ENCODE data around the gene GCK.
A peak's percentile ranks its signal among the peaks of the same experiment; 100 is the strongest.

GCK gene
- 0 to 0.25 (median 0) reads per million in 18 experiments for total RNA-seq

- DNase-seq = no peak
These were observed at the start of gene GCK for GRCh38 chr7:44189286-44189992. Gene GCK, minus strand, starts transcription at chr7:44189439. Its CDS starts 486 bp downstream, at chr7:44188953.

- DNase-seq = no peak
These were observed 49.0 kb upstream of the GCK start for GRCh38 chr7:44238116-44238695.

- DNase-seq = no peak
These were observed 48.5 kb upstream of the GCK start for GRCh38 chr7:44237696-44238095.

GRCh38 chr7:44236333-44236728, 47.1 kb upstream of the GCK start:
- peak; percentile 51 to 74 for DNase-seq

GRCh38 chr7:44235582-44236332, 46.5 kb upstream of the GCK start:
- no peak for DNase-seq

GRCh38 chr7:44235066-44235465, 45.8 kb upstream of the GCK start:
- DNase-seq = no peak

GRCh38 chr7:44232901-44233715, 43.9 kb upstream of the GCK start:
- DNase-seq = no peak

GRCh38 chr7:44232396-44232795, 43.2 kb upstream of the GCK start:
- DNase-seq = no peak

- no peak for DNase-seq
These were observed 41.8 kb upstream of the GCK start for GRCh38 chr7:44231088-44231487.

- DNase-seq = no peak
These were observed 41.0 kb upstream of the GCK start for GRCh38 chr7:44230286-44230685.

- DNase-seq = no peak
These were observed 40.4 kb upstream of the GCK start for GRCh38 chr7:44229546-44230105.

- no peak for DNase-seq
These were observed 39.5 kb upstream of the GCK start for GRCh38 chr7:44228571-44229350.

GRCh38 chr7:44227911-44228310, 38.7 kb upstream of the GCK start:
- DNase-seq = no peak

- no peak for DNase-seq
These were observed 37.1 kb upstream of the GCK start for GRCh38 chr7:44226396-44226753.

GRCh38 chr7:44225566-44226395, 36.5 kb upstream of the GCK start:
- DNase-seq = no peak

- no peak for DNase-seq
These were observed 35.8 kb upstream of the GCK start for GRCh38 chr7:44224974-44225565.

GRCh38 chr7:44224080-44224973, 35.1 kb upstream of the GCK start:
- DNase-seq = no peak

GRCh38 chr7:44223362-44224079, 34.3 kb upstream of the GCK start:
- no peak for DNase-seq

All from inflammatory macrophage (primary cell).